GM23338 (cell line): ENCODE measurements around the gene SMIM45.

ENCODE experiments used
- ATAC-seq: fragments of 200-7000 bp; cut with Tn5 transposase; 3 replicates; pipeline ENCODE4 v1.9.1; 2020
- DNase-seq: peaks from one replicate; pipeline ENCODE4 v3.0.0-alpha.2; 2015; ENCODE audit warnings: low spot score
- H2AFZ ChIP-seq: fragments of 200-600 bp; sonication (generic); 2 replicates; pipeline ENCODE4 v1.8.0; 2016; ENCODE audit warnings: antibody characterized with exemption, mild to moderate bottlenecking, moderate library complexity
- H3F3A ChIP-seq: fragments of 200-600 bp; sonication (generic); replicated peaks from 2 replicates; pipeline ENCODE4 v1.8.0; 2017; ENCODE audit warnings: antibody characterized with exemption, mixed run types, low read depth
- H3K27ac ChIP-seq: fragments of 200-600 bp; sonication (generic); 2 replicates; pipeline ENCODE4 v1.6.1; 2016; ENCODE audit warnings: low read depth
- H3K27me3 ChIP-seq: fragments of 200-600 bp; sonication (generic); 2 replicates; pipeline ENCODE4 v1.8.0; 2016; ENCODE audit warnings: mild to moderate bottlenecking, mixed run types, moderate library complexity; ENCODE audit not compliant: insufficient read depth
- H3K36me3 ChIP-seq: fragments of 200-600 bp; sonication (generic); 2 replicates; pipeline ENCODE4 v1.8.0; 2016; ENCODE audit warnings: mild to moderate bottlenecking; ENCODE audit not compliant: insufficient read depth
- H3K4me1 ChIP-seq: fragments of 200-600 bp; sonication (generic); 2 replicates; pipeline ENCODE4 v1.8.0; 2016; ENCODE audit warnings: mild to moderate bottlenecking, moderate library complexity; ENCODE audit not compliant: insufficient read depth
- H3K4me2 ChIP-seq: fragments of 200-600 bp; sonication (generic); 2 replicates; pipeline ENCODE4 v1.7.1; 2017; ENCODE audit warnings: mixed run types
- H3K4me3 ChIP-seq: fragments of 200-600 bp; sonication (generic); 2 replicates; pipeline ENCODE4 v1.6.1; 2016; ENCODE audit warnings: mixed run types
- H3K79me2 ChIP-seq: fragments of 200-600 bp; sonication (generic); replicated peaks from 2 replicates; pipeline ENCODE4 v1.8.0; 2017; ENCODE audit warnings: mild to moderate bottlenecking; ENCODE audit not compliant: insufficient read depth
- H3K9me2 ChIP-seq: fragments of 200-600 bp; sonication (generic); 2 replicates; pipeline ENCODE4 v1.8.0; 2017; ENCODE audit not compliant: insufficient read depth
- H4K20me1 ChIP-seq: fragments of 200-600 bp; sonication (generic); replicated peaks from 2 replicates; pipeline ENCODE4 v1.8.0; 2017; ENCODE audit warnings: mild to moderate bottlenecking; ENCODE audit not compliant: insufficient read depth
- H3K27ac Mint-ChIP-seq: 2 replicates; pipeline ENCODE4 v1.8.0; 2020; ENCODE audit warnings: inconsistent platforms, mild to moderate bottlenecking, moderate library complexity, mixed read lengths
- H3K27me3 Mint-ChIP-seq: 3 replicates; pipeline ENCODE4 v1.8.0; 2022; ENCODE audit warnings: low read depth, mild to moderate bottlenecking, moderate library complexity, mixed read lengths, inconsistent platforms; ENCODE audit not compliant: insufficient read depth, poor library complexity
- H3K36me3 Mint-ChIP-seq: 3 replicates; pipeline ENCODE4 v1.8.0; 2021; ENCODE audit warnings: low read depth, mild to moderate bottlenecking, inconsistent platforms, moderate library complexity, mixed read lengths
- H3K4me1 Mint-ChIP-seq: 3 replicates; pipeline ENCODE4 v1.8.0; 2020; ENCODE audit warnings: mild to moderate bottlenecking, inconsistent platforms, mixed read lengths
- H3K4me3 Mint-ChIP-seq: 3 replicates; pipeline ENCODE4 v1.8.0; 2021; ENCODE audit warnings: moderate library complexity, mild to moderate bottlenecking, inconsistent platforms, mixed read lengths
- H3K9me3 Mint-ChIP-seq: 3 replicates; pipeline ENCODE4 v1.8.0; 2020; ENCODE audit warnings: moderate library complexity, mild to moderate bottlenecking, inconsistent platforms, mixed read lengths
- CREB1 ChIP-seq: fragments of 250-450 bp; sonication (Bioruptor Pico); IDR thresholded peaks from 2 replicates; pipeline ENCODE4 v1.5.0; 2020; ENCODE audit warnings: low read depth, mild to moderate bottlenecking, moderate library complexity
- EZH2 ChIP-seq: fragments of 200-600 bp; sonication (generic); IDR thresholded peaks from one replicate; pipeline ENCODE4 v1.8.0; 2017; ENCODE audit warnings: antibody characterized with exemption, mild to moderate bottlenecking, low read depth; ENCODE audit not compliant: unreplicated experiment
- EZH2phosphoT487 ChIP-seq: fragments of 200-600 bp; sonication (generic); IDR thresholded peaks from one replicate; pipeline ENCODE4 v1.8.1; 2018; ENCODE audit warnings: antibody characterized with exemption; ENCODE audit not compliant: unreplicated experiment
- JUNB ChIP-seq: IDR thresholded peaks from one replicate; pipeline ENCODE4 v1.6.1; 2016; ENCODE audit warnings: antibody characterized with exemption; ENCODE audit not compliant: unreplicated experiment
- NANOG ChIP-seq: IDR thresholded peaks from 2 replicates; pipeline ENCODE4 v1.6.1; 2016; ENCODE audit warnings: antibody characterized with exemption, borderline replicate concordance
- POLR2AphosphoS5 ChIP-seq: IDR thresholded peaks from 2 replicates; pipeline ENCODE4 v1.6.1; 2016; ENCODE audit warnings: antibody characterized with exemption, low read depth
- STAT1 ChIP-seq: IDR thresholded peaks from one replicate; pipeline ENCODE4 v1.6.1; 2016; ENCODE audit warnings: antibody characterized with exemption; ENCODE audit not compliant: unreplicated experiment
- ZNF114 ChIP-seq: fragments of 250-450 bp; sonication (Bioruptor Pico); IDR thresholded peaks from 2 replicates; pipeline ENCODE4 v1.5.0; 2020; ENCODE audit warnings: mild to moderate bottlenecking, moderate library complexity
- ZNF331 ChIP-seq: fragments of 250-450 bp; sonication (Bioruptor Pico); IDR thresholded peaks from 2 replicates; pipeline ENCODE4 v1.5.0; 2020; ENCODE audit warnings: low read depth, mild to moderate bottlenecking, moderate library complexity
- TF ChIP-seq, protein P1 (sequence below): IDR thresholded peaks from 2 replicates; pipeline ENCODE4 v1.6.1; 2016; ENCODE audit warnings: antibody characterized with exemption
- TF ChIP-seq, protein P2 (sequence below): IDR thresholded peaks from one replicate; pipeline ENCODE4 v1.6.1; 2018; ENCODE audit warnings: antibody characterized with exemption; ENCODE audit not compliant: unreplicated experiment
- TF ChIP-seq, protein P3 (sequence below): fragments of 250-450 bp; sonication (Bioruptor Pico); IDR thresholded peaks from 2 replicates; pipeline ENCODE4 v1.5.0; 2020; ENCODE audit warnings: mild to moderate bottlenecking, moderate library complexity
- TF ChIP-seq, protein P4 (sequence below), 2 experiments: fragments of 200-600 bp in 1 of 2; sonication (generic) in 1 of 2; conservative IDR thresholded peaks; 2 replicates each; pipeline versions ENCODE4 v1.5.1 to v1.6.1; 2016 to 2017; ENCODE audit warnings: antibody characterized with exemption in 2 of 2, low read depth in 2 of 2, mild to moderate bottlenecking in 2 of 2, moderate library complexity in 1 of 2

SMIM45 gene

DNA sequence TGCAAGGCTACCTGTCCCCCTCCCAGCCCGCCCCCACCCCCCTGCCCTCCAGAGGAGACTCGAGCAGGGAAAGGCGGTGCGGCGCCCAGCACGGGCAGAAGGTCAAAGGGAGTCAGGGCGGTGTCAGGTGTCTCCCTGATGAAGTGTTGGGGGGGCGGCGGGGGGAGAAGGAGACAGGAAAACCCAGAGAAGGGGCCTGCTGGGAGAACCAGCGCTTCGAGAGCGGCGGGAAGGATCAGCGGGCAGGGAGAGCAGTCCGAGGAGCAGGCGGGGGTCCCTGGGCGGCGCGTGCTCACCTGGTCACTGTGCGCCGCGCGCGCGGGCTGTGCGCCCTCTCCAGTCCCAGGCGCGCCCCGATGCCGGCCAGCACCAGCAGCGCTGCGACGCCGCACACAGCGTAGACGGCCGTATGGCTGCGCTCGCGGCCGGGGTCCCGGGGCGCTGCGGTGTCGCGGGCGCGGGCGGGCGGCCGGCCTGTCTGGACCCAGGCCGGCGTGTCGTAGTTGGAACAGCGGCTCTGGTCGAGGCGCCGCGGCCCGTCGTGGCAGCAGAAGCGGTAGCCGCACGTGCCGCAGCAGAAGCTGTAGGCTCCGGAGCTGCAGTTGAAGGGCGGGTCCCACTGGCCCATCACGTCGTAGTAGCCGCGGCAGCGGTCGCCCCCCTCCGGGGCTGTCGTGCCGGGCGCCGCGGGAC lies 38.0 kb upstream of the SMIM45 start:
- no peak overlapping the region for H3K27ac ChIP-seq
- no peaks in the 10 kb centered on the region for H3K36me3 ChIP-seq
- no peaks in the 10 kb centered on the region for H3K79me2 ChIP-seq
- peaks cover 7% of the 10 kb centered on the region for H3F3A ChIP-seq
- peak; percentile 42 for ATAC-seq
- Mint-ChIP-seq H3K4me3 (peak overlapping the region; percentile 51; the same call in 2 of the 3 replicates), H3K36me3 (no peaks in the 10 kb centered on the region; the same call in 2 of the 3 replicates), H3K27me3 (peaks cover 86% of the 10 kb centered on the region), H3K27ac (no peak overlapping the region), H3K4me1 (peaks cover 18% of the 10 kb centered on the region), H3K9me3 (peaks cover 6% of the 10 kb centered on the region)
- H2AFZ ChIP-seq, result no peak overlapping the region
- DNase-seq, result peak; percentile 84
- peaks cover 14% of the 10 kb centered on the region; the same call in 1 of the 2 replicates for H3K4me1 ChIP-seq
- no peak for TF ChIP-seq JUNB
- TF ChIP-seq, protein P1, sequence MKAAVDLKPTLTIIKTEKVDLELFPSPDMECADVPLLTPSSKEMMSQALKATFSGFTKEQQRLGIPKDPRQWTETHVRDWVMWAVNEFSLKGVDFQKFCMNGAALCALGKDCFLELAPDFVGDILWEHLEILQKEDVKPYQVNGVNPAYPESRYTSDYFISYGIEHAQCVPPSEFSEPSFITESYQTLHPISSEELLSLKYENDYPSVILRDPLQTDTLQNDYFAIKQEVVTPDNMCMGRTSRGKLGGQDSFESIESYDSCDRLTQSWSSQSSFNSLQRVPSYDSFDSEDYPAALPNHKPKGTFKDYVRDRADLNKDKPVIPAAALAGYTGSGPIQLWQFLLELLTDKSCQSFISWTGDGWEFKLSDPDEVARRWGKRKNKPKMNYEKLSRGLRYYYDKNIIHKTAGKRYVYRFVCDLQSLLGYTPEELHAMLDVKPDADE, result no peak
- TF ChIP-seq CREB1 (CRISPR knock-in tag), result peak; percentile 62
- TF ChIP-seq, protein P2, sequence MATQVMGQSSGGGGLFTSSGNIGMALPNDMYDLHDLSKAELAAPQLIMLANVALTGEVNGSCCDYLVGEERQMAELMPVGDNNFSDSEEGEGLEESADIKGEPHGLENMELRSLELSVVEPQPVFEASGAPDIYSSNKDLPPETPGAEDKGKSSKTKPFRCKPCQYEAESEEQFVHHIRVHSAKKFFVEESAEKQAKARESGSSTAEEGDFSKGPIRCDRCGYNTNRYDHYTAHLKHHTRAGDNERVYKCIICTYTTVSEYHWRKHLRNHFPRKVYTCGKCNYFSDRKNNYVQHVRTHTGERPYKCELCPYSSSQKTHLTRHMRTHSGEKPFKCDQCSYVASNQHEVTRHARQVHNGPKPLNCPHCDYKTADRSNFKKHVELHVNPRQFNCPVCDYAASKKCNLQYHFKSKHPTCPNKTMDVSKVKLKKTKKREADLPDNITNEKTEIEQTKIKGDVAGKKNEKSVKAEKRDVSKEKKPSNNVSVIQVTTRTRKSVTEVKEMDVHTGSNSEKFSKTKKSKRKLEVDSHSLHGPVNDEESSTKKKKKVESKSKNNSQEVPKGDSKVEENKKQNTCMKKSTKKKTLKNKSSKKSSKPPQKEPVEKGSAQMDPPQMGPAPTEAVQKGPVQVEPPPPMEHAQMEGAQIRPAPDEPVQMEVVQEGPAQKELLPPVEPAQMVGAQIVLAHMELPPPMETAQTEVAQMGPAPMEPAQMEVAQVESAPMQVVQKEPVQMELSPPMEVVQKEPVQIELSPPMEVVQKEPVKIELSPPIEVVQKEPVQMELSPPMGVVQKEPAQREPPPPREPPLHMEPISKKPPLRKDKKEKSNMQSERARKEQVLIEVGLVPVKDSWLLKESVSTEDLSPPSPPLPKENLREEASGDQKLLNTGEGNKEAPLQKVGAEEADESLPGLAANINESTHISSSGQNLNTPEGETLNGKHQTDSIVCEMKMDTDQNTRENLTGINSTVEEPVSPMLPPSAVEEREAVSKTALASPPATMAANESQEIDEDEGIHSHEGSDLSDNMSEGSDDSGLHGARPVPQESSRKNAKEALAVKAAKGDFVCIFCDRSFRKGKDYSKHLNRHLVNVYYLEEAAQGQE, result no peak
- no peak for TF ChIP-seq NANOG
- TF ChIP-seq ZNF331 (CRISPR knock-in tag), result no peak
- TF ChIP-seq, protein P3, sequence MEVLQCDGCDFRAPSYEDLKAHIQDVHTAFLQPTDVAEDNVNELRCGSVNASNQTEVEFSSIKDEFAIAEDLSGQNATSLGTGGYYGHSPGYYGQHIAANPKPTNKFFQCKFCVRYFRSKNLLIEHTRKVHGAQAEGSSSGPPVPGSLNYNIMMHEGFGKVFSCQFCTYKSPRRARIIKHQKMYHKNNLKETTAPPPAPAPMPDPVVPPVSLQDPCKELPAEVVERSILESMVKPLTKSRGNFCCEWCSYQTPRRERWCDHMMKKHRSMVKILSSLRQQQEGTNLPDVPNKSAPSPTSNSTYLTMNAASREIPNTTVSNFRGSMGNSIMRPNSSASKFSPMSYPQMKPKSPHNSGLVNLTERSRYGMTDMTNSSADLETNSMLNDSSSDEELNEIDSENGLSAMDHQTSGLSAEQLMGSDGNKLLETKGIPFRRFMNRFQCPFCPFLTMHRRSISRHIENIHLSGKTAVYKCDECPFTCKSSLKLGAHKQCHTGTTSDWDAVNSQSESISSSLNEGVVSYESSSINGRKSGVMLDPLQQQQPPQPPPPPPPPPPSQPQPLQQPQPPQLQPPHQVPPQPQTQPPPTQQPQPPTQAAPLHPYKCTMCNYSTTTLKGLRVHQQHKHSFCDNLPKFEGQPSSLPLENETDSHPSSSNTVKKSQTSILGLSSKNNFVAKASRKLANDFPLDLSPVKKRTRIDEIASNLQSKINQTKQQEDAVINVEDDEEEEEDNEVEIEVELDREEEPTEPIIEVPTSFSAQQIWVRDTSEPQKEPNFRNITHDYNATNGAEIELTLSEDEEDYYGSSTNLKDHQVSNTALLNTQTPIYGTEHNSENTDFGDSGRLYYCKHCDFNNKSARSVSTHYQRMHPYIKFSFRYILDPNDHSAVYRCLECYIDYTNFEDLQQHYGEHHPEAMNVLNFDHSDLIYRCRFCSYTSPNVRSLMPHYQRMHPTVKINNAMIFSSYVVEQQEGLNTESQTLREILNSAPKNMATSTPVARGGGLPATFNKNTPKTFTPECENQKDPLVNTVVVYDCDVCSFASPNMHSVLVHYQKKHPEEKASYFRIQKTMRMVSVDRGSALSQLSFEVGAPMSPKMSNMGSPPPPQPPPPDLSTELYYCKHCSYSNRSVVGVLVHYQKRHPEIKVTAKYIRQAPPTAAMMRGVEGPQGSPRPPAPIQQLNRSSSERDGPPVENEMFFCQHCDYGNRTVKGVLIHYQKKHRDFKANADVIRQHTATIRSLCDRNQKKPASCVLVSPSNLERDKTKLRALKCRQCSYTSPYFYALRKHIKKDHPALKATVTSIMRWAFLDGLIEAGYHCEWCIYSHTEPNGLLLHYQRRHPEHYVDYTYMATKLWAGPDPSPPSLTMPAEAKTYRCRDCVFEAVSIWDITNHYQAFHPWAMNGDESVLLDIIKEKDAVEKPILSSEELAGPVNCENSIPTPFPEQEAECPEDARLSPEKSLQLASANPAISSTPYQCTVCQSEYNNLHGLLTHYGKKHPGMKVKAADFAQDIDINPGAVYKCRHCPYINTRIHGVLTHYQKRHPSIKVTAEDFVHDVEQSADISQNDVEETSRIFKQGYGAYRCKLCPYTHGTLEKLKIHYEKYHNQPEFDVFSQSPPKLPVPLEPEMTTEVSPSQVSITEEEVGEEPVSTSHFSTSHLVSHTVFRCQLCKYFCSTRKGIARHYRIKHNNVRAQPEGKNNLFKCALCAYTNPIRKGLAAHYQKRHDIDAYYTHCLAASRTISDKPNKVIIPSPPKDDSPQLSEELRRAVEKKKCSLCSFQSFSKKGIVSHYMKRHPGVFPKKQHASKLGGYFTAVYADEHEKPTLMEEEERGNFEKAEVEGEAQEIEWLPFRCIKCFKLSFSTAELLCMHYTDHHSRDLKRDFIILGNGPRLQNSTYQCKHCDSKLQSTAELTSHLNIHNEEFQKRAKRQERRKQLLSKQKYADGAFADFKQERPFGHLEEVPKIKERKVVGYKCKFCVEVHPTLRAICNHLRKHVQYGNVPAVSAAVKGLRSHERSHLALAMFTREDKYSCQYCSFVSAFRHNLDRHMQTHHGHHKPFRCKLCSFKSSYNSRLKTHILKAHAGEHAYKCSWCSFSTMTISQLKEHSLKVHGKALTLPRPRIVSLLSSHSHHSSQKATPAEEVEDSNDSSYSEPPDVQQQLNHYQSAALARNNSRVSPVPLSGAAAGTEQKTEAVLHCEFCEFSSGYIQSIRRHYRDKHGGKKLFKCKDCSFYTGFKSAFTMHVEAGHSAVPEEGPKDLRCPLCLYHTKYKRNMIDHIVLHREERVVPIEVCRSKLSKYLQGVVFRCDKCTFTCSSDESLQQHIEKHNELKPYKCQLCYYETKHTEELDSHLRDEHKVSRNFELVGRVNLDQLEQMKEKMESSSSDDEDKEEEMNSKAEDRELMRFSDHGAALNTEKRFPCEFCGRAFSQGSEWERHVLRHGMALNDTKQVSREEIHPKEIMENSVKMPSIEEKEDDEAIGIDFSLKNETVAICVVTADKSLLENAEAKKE (CRISPR knock-in tag), result no peak
- no peak for TF ChIP-seq POLR2AphosphoS5
- no peak for TF ChIP-seq EZH2phosphoT487
- TF ChIP-seq STAT1, result no peak
- TF ChIP-seq, protein P4, sequence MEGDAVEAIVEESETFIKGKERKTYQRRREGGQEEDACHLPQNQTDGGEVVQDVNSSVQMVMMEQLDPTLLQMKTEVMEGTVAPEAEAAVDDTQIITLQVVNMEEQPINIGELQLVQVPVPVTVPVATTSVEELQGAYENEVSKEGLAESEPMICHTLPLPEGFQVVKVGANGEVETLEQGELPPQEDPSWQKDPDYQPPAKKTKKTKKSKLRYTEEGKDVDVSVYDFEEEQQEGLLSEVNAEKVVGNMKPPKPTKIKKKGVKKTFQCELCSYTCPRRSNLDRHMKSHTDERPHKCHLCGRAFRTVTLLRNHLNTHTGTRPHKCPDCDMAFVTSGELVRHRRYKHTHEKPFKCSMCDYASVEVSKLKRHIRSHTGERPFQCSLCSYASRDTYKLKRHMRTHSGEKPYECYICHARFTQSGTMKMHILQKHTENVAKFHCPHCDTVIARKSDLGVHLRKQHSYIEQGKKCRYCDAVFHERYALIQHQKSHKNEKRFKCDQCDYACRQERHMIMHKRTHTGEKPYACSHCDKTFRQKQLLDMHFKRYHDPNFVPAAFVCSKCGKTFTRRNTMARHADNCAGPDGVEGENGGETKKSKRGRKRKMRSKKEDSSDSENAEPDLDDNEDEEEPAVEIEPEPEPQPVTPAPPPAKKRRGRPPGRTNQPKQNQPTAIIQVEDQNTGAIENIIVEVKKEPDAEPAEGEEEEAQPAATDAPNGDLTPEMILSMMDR (conservative IDR thresholded peaks at IDR 0.05; ENCODE audit: low read depth in 2 of 2), result 0 out of 4 replicates have a peak, but pooled peaks of 1 of the 2 experiments have one; percentile 5
- TF ChIP-seq EZH2, result peak; percentile 69
- TF ChIP-seq ZNF114 (CRISPR knock-in tag), result no peak
- peak overlapping the region; percentile 66; the same call in 1 of the 2 replicates for H3K4me2 ChIP-seq
- H4K20me1 ChIP-seq, result peaks cover 3% of the 10 kb centered on the region
- H3K27me3 ChIP-seq, result peaks cover 100% of the 10 kb centered on the region
- H3K9me2 ChIP-seq, result no peaks in the 10 kb centered on the region
- peak overlapping the region; percentile 41; the same call in 1 of the 2 replicates for H3K4me3 ChIP-seq
